Ureter (tissue), 1 donor: ENCODE measurements around the gene CDH26. TPM values are rescaled to one million over a fixed set of nuclear protein-coding genes. Genes with fewer than 3 reads are reported as not detected.

Experiments used
- DNase-seq: peaks from one replicate; pipeline ENCODE4 v3.0.0-alpha.2; 2020; ENCODE audit warnings: low spot score
- total RNA-seq: library from RNA; stranded (reverse); gene quantifications from one replicate; pipeline ENCODE4 v1.2.4, GENCODE V29; 2023
- donor health status: DM: yes; HTN: yes; CAD: no.

Gene CDH26
- total RNA-seq, 1 donor from 2014 or later = 31.0 TPM

- DNase-seq = no peak
These were observed 104.3 kb downstream of the CDH26 start for GRCh38 chr20:60062431-60063047.

GRCh38 chr20:60063048-60063451 lies 104.8 kb downstream of the CDH26 start:
- DNase-seq = no peak

GRCh38 chr20:60063739-60064380 lies 105.6 kb downstream of the CDH26 start:
- DNase-seq = no peak

Other genes with a start within 250 kb of the CDH26 start
- 3.2 TPM for gene SYCP2, start 24.8 kb upstream of the CDH26 start, total RNA-seq
- gene PPP1R3D, start 18.1 kb upstream of the CDH26 start, total RNA-seq = 9.2 TPM
- 19.7 TPM for gene FAM217B, start 18.0 kb upstream of the CDH26 start, total RNA-seq